Tongue (tissue), 2 donors: ENCODE data around the gene HESX1. TPM values are rescaled to one million over a fixed set of nuclear protein-coding genes. Genes with fewer than 3 reads are reported as not detected.

Experiments used
- DNase-seq: peaks from one replicate; pipeline ENCODE4 v3.0.0-alpha.2; 2015
- total RNA-seq: library from RNA; depleted of rRNA; stranded (reverse); fragments of >200 nt; gene quantifications from one replicate; pipeline ENCODE4 v1.2.3, GENCODE V29; 2014

The HESX1 gene
- total RNA-seq, 1 donor from 2014 or later = 1.5 TPM

- no peak for DNase-seq
Measured at GRCh38 chr3:57166660-57167059, 33.1 kb downstream of the HESX1 start.

GRCh38 chr3:57165641-57166040, 34.1 kb downstream of the HESX1 start:
- no peak for DNase-seq

GRCh38 chr3:57164657-57165573, 34.9 kb downstream of the HESX1 start, which contains the start of gene IL17RD:
Gene IL17RD (minus strand): TSS chr3:57165353. CDS start chr3:57165286, 67 bp downstream.
- peak; percentile 96 for DNase-seq

- DNase-seq = peak; percentile 53
Measured at GRCh38 chr3:57164217-57164656, 35.5 kb downstream of the HESX1 start.

- DNase-seq = no peak
Measured at GRCh38 chr3:57163751-57164150, 36.0 kb downstream of the HESX1 start.

GRCh38 chr3:57161915-57162314, 37.9 kb downstream of the HESX1 start:
- no peak for DNase-seq

GRCh38 chr3:57160765-57161538, 38.8 kb downstream of the HESX1 start:
- DNase-seq = peak; percentile 84

GRCh38 chr3:57160076-57160764, 39.6 kb downstream of the HESX1 start:
- DNase-seq = peak; percentile 80

- no peak for DNase-seq
Measured at GRCh38 chr3:57158813-57159738, 40.7 kb downstream of the HESX1 start.

GRCh38 chr3:57158325-57158724, 41.5 kb downstream of the HESX1 start:
- DNase-seq = no peak

GRCh38 chr3:57157545-57157944, 42.2 kb downstream of the HESX1 start:
- DNase-seq = no peak

- no peak for DNase-seq
Measured at GRCh38 chr3:57155310-57155643, 44.5 kb downstream of the HESX1 start.

GRCh38 chr3:57154470-57155309, 45.1 kb downstream of the HESX1 start:
- DNase-seq = peak; percentile 69

GRCh38 chr3:57152151-57153143, 47.3 kb downstream of the HESX1 start:
- DNase-seq = peak; percentile 54

- no peak for DNase-seq
Measured at GRCh38 chr3:57151749-57152148, 48.0 kb downstream of the HESX1 start.

GRCh38 chr3:57151021-57151449, 48.7 kb downstream of the HESX1 start:
- peak; percentile 83 for DNase-seq

GRCh38 chr3:57150113-57150581, 49.6 kb downstream of the HESX1 start:
- DNase-seq = peak; percentile 78
